ENCODE measurements around the gene COX7A1.

Gene COX7A1

DNA sequence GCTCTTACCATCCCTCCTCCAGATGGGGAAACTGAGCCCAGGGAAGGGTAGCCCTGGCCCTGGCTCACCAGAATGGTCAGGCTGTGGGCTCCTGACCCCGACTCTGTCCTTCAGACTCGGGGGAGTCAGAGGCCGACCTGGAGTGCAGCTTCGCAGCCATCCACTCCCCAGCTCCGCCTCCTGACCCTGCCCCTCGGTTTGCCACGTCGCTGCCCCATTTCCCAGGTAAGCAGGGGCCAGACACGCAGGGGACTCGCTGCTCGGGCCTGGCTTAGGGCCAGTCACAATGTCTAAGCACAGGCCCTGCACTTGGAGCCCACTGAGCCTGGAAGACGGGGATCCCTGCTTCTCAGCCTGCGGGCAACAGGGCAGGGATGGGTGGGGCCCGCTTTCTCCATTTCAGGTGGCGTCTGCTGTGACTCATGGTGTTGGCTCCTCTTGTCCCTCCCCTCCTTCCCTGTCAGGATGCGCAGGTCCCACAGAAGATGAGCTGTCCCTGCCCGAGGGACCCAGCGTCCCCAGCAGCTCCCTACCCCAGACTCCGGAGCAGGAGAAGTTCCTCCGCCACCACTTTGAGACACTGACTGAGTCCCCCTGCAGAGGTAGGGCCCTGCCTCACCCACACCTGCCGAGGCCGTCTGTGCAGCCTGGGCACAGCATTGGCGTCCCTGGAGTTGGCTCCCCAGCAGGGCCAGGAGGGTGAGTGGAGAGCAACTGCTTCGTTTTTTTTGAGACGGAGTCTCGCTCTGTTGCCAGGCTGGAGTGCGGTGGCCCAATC is 50.5 kb downstream of the COX7A1 start:
- Histone ChIP-seq H3K4me3 (no peak overlapping the region), H3K27ac (no peak overlapping the region)
- TF ChIP-seq, protein P1, sequence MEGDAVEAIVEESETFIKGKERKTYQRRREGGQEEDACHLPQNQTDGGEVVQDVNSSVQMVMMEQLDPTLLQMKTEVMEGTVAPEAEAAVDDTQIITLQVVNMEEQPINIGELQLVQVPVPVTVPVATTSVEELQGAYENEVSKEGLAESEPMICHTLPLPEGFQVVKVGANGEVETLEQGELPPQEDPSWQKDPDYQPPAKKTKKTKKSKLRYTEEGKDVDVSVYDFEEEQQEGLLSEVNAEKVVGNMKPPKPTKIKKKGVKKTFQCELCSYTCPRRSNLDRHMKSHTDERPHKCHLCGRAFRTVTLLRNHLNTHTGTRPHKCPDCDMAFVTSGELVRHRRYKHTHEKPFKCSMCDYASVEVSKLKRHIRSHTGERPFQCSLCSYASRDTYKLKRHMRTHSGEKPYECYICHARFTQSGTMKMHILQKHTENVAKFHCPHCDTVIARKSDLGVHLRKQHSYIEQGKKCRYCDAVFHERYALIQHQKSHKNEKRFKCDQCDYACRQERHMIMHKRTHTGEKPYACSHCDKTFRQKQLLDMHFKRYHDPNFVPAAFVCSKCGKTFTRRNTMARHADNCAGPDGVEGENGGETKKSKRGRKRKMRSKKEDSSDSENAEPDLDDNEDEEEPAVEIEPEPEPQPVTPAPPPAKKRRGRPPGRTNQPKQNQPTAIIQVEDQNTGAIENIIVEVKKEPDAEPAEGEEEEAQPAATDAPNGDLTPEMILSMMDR (IDR thresholded peaks at IDR 0.05): no peak

More for the DNA sequence above, 50.5 kb downstream of the COX7A1 start:
- DNase-seq (ENCODE audit: low spot score): no peak
